NCI-H1092 treated with DMSO at 0.1 percent for 48 hours (cell line): ENCODE results near the gene MAPKAPK2.
"Not testable (repeated sequence)": the region's sequence is repeated elsewhere in the genome, so short reads cannot be mapped to it uniquely, and the experiment has no call there.

Experiments
- DNase-seq: peaks from one replicate; lab custom pipeline; 2025; lab: John Stamatoyannopoulos, UW

Gene MAPKAPK2

DNA sequence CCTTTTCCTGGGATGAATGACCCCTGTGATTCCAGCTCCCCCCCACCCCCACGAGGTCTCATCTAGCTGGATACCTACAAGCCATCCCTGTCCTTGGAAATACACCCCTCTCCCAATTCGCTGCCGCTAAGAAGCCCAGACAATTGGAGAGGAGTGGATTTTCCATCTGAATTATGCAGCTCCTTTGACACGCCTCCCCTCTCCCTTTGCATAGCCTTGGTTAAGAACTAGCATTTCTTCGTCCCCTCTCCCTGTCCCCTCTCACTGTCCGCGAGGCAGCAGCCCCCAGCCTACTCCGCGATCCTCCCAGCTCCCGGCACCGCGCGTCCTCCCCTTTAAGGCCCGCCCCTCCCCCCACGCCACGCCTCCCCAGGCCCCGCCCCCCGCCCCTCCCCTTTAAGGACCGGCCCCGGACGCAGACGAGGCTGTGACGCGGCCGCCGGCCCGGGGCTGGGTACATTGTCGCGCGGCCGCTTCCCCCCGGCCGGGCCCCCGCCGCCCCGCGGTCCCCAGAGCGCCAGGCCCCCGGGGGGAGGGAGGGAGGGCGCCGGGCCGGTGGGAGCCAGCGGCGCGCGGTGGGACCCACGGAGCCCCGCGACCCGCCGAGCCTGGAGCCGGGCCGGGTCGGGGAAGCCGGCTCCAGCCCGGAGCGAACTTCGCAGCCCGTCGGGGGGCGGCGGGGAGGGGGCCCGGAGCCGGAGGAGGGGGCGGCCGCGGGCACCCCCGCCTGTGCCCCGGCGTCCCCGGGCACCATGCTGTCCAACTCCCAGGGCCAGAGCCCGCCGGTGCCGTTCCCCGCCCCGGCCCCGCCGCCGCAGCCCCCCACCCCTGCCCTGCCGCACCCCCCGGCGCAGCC is at the start of gene MAPKAPK2:
Gene MAPKAPK2 (plus strand): TSS at position 428 of the 856 bp plus-strand sequence. CDS start 325 bp downstream, at position 753.
- peak; percentile 61 for DNase-seq

DNA sequence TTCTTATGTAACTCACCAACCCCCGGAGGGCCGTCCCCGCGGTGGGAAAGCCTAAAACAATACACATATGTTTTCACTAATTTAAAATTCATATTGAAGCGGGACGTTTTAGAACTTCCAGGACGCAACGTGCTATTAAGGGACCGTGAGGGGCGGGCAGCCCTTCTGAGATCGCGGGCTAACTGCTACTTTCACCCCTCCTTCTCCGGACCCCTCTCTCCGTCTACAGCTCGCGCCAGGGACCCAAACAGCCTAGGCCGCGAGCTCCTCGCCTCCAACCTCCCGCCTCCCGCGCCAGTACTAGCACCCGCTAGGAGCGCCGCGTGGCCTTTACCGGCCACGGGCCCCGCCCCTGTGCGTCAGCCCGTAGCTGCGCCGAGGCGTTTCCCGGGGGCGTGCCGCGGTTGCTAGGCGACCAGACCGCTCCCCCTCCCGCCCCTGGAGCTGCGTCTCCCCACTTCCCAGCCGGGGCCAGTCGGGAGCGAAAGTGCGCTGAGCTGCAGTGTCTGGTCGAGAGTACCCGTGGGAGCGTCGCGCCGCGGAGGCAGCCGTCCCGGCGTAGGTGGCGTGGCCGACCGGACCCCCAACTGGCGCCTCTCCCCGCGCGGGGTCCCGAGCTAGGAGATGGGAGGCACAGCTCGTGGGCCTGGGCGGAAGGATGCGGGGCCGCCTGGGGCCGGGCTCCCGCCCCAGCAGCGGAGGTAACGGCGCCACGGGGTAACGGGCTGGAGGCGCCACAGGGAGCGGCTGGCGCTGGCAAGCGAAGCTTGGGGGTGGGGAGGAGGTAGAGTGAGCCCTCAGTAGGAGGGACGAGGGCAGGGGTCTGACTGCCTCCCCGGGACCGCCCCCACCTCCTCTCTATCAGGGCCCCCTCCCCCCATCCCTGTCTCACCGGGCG is 49.4 kb upstream of the MAPKAPK2 start, which contains the start of gene DYRK3:
Gene DYRK3 (plus strand): TSS at position 457 of the 898 bp plus-strand sequence. CDS start 168 bp downstream, at position 625.
- DNase-seq: peak; percentile 97

DNA sequence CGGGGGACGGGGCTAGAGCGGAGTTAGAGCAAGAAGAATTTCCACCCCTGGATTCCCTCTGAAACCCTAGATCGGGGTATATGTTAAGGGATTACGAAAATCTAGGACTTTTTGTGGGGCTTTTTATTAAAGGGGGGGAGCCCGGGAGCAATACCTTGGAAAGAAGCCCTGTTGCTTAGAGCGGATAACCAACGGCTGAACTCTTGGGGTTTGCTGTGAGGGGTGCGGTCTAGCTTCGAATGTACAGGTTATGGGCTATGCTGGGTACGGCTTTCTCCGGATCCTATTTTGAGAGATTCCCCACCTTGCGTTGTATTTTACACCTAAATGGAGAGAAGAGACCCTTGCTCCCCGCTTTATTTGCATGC is 48.7 kb upstream of the MAPKAPK2 start:
- DNase-seq: peak; percentile 65

GRCh38 chr1:206636671-206637070 is 48.0 kb upstream of the MAPKAPK2 start:
- no peak for DNase-seq

DNA sequence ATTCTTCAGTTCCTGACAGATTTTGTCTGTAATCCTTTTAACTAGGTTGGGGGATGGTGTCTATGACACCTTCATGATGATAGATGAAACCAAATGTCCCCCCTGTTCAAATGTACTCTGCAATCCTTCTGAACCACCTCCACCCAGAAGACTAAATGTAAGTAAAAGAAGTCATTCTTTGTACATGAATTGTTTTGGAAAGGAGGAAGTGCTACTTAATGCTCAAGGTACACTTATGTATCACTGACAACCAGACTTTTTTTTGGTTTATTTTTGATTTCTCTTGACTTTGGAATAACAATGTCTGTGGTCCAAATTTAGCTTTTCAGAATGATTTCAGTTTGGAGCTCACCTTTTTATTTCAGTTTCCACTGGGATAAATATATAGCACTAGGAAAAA is 47.1 kb upstream of the MAPKAPK2 start:
- DNase-seq: no peak

DNA sequence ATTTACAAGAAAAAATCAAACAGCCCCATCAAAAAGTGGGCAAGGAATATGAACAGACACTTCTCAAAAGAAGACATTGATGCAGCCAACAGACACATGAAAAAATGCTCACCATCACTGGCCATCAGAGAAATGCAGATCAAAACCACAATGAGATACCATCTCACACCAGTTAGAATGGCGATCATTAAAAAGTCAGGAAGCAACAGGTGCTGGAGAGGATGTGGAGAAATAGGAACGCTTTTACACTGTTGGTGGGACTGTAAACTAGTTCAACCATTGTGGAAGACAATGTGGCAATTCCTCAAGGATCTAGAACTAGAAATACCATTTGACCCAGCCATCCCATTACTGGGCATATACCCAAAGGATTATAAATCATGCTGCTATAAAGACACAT is 42.6 kb upstream of the MAPKAPK2 start:
- not testable (repeated sequence) for DNase-seq

- DNase-seq: no peak
Observed at GRCh38 chr1:206643118-206643698, 41.5 kb upstream of the MAPKAPK2 start.

- DNase-seq: no peak
Observed at GRCh38 chr1:206646504-206646903, 38.2 kb upstream of the MAPKAPK2 start.

- no peak for DNase-seq
Observed at GRCh38 chr1:206647224-206647623, 37.5 kb upstream of the MAPKAPK2 start.

DNA sequence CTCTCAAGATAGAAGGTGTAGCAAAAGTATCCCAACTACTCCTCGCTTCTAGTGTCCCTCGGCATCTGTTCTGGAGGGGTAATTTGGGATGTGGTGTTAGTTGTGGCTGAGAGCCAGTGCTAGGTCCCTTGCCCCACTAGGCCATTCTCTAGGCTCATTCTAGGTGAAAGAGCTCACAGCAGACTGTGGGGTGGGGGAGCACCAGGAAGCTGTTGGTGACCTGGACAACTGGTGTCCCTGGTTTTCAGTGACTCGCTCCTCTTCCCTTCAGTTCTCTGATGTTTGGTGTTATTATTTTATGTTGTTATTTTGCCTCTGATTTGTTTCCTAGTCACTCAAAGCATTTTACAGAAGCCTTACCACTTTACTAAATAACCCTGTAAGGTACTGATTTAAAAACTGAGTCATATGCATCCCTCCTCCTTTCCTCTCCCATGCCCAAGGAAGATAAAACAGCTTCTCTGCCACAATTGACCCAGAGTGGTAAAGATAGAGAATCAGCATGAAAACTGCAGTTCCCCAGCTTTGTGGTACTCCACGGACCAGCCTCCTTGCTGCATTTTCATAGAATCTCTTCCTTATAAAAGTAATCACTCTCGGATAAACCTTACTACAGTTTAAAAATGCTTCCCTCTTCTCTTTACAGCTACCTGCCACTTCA is 35.3 kb upstream of the MAPKAPK2 start:
- no peak for DNase-seq

DNA sequence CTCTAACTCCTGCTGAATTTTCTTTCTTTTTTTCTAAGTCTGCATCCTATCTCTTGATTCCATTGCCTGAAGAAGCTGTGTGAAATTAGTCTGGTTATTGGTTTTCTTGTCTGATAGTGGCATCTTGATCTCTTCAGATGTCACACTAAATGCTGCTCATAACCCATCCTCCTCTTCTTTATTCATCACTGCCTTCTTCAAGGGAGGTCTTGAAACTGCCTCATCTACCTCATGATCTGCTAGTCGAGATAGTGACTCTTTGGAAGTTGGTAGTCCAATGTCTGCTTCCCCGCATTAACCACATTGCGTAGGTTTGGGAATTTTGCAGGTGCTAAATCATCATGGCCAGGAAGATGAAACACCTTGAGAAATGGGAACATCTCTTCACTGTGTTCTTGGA is 33.7 kb upstream of the MAPKAPK2 start:
- no peak for DNase-seq

GRCh38 chr1:206651958-206652890 is 32.5 kb upstream of the MAPKAPK2 start:
- DNase-seq: no peak

DNA sequence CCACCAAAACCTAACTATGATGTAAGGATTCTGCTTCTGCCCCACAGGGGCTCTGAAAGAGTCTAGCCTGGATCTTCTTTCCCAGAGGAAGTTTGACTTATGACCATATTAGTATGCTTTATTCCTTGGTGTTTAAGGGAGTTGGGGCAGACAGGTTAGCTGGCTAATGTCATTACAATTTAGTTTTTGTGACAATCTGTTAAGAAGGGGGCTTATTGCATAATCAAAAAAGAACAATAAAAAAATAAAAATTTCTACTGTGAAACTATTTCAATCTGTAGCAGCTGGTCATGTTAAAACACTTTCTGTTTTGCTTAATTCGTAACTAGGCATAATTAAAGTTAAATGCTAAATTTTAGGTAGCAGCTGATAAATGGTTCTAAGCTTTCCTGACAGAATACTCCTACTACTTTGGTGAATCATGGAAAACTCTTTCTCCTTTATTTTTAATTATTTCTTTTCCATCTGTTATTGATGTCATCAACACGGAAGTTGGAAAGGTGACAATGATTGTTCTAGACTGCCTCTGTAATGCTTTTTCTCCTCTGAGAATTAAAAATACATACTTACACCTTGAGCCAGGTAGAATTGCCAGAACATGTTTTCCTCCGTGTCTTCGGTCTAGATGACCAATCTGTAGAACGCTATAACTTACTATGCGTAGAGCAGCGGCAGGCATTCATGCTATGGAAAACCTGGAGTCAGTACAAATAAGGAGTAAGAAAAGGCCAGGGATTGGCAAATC is 30.8 kb upstream of the MAPKAPK2 start:
- DNase-seq: no peak

GRCh38 chr1:206654828-206655227 is 29.9 kb upstream of the MAPKAPK2 start:
- no peak for DNase-seq

DNA sequence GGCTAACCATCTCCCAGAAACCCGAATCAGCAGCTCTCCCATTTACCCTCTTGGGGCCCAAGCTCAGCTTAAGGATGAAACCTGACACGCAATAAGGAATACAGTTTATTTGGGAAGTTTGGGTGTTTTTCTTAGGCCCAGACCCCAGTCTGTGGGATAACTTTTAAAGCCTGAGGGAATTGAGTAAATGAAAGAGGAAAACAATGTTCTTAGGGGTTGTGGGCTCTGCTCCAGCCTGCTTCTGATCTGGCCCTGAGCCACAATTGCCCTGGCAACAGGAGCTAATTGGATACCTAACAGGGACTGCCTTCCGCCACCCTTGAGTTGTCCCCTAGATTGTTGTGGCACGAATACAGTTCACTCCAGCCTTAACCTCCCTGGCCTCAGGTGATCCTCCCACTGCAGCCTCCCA is 29.2 kb upstream of the MAPKAPK2 start:
- peak; percentile 83 for DNase-seq

DNA sequence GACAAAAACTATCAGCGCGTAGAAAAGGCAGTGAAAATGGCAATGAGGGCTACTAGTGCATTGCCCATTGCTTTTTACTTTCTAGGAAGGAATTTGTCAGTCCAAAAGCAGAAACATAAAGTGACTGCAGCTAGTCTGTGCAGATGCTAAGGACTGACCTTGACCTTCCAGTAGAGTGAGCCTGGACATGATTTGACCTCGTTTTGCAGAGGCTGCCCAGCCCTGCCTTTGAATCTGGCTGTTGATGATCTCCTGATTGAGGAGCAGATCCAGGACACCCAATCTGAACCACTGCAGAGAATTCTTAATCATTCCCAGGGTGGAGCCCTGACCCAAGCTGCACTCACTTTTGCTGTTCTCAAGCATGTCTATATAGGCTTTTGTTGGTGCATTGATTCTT is 27.8 kb upstream of the MAPKAPK2 start:
- no peak for DNase-seq

GRCh38 chr1:206657751-206658150 is 27.0 kb upstream of the MAPKAPK2 start:
- DNase-seq: no peak

- peak; percentile 57 for DNase-seq
Observed at GRCh38 chr1:206658264-206658980, 26.3 kb upstream of the MAPKAPK2 start.

- DNase-seq: peak; percentile 70
Observed at GRCh38 chr1:206658981-206659273, 25.8 kb upstream of the MAPKAPK2 start.

DNA sequence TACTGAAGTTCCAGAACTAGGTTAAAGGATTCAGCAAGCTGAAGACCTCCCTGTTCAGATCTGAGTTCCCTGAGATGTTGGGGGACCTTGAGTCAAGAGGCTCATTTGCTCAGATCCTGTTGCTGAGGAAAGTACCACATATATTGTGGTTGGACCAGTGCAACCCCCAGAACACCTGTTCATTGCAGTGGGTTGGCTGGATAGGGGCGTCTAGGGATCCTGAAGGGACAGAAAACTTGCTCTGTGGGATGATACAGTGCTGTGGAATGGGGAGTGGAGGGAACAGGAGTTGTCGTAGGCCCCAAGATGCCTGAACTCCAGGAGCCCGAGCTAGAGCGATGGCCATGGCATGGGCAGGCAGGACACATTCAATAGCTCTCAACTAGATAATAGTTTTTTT is 24.6 kb upstream of the MAPKAPK2 start:
- no peak for DNase-seq
